MM.1S (cell line): ENCODE data around the gene SNAPC4.

Experiments
- DNase-seq: peaks from one replicate; pipeline ENCODE4 v3.0.0-alpha.2; 2015
- H2AFZ ChIP-seq: fragments of 300-600 bp; sonication (generic); 2 replicates; pipeline ENCODE4 v1.6.0; 2016; ENCODE audit warnings: antibody characterized with exemption, low read length
- H3F3A ChIP-seq: fragments of 300-600 bp; sonication (generic); 2 replicates; pipeline ENCODE4 v1.6.1; 2016; ENCODE audit warnings: mild to moderate bottlenecking, antibody characterized with exemption, low read length, moderate library complexity, mixed read lengths; ENCODE audit not compliant: insufficient read depth
- H3K27ac ChIP-seq: fragments of 300-600 bp; sonication (generic); 2 replicates; pipeline ENCODE4 v1.5.1; 2016; ENCODE audit warnings: mild to moderate bottlenecking, low read length
- H3K27me3 ChIP-seq: fragments of 300-600 bp; sonication (generic); replicated peaks from 2 replicates; pipeline ENCODE4 v1.6.0; 2016; ENCODE audit warnings: low read length; ENCODE audit not compliant: insufficient read depth
- H3K36me3 ChIP-seq: fragments of 300-600 bp; sonication (generic); replicated peaks from 2 replicates; pipeline ENCODE4 v1.6.1; 2016; ENCODE audit warnings: mild to moderate bottlenecking, low read length, mixed read lengths; ENCODE audit not compliant: insufficient read depth
- H3K4me1 ChIP-seq: fragments of 300-600 bp; sonication (generic); 2 replicates; pipeline ENCODE4 v1.6.1; 2016; ENCODE audit warnings: low read length, mixed read lengths
- H3K4me2 ChIP-seq: fragments of 300-600 bp; sonication (generic); 2 replicates; pipeline ENCODE4 v1.6.0; 2016; ENCODE audit warnings: low read depth, low read length
- H3K4me3 ChIP-seq: fragments of 300-600 bp; sonication (generic); 2 replicates; pipeline ENCODE4 v1.5.1; 2016; ENCODE audit warnings: low read length, mixed read lengths
- H3K79me2 ChIP-seq: fragments of 300-600 bp; sonication (generic); 2 replicates; pipeline ENCODE4 v1.6.1; 2016; ENCODE audit warnings: mixed run types, low read length, mixed read lengths
- H3K9ac ChIP-seq: fragments of 300-600 bp; sonication (generic); 2 replicates; pipeline ENCODE4 v1.6.1; 2016; ENCODE audit warnings: low read length, mixed read lengths
- H3K9me2 ChIP-seq: fragments of 300-600 bp; sonication (generic); replicated peaks from 2 replicates; pipeline ENCODE4 v1.6.1; 2016; ENCODE audit warnings: mild to moderate bottlenecking, low read length, mixed read lengths; ENCODE audit not compliant: insufficient read depth
- H3K9me3 ChIP-seq: fragments of 300-600 bp; sonication (generic); replicated peaks from 2 replicates; pipeline ENCODE4 v1.6.1; 2016; ENCODE audit warnings: mild to moderate bottlenecking, low read length, mixed read lengths; ENCODE audit not compliant: insufficient read depth
- H4K20me1 ChIP-seq: fragments of 300-600 bp; sonication (generic); 2 replicates; pipeline ENCODE4 v1.6.1; 2016; ENCODE audit warnings: mild to moderate bottlenecking, low read length, moderate library complexity, mixed read lengths; ENCODE audit not compliant: insufficient read depth
- CTCF ChIP-seq: fragments of 300-600 bp; sonication (generic); IDR thresholded peaks from 2 replicates; pipeline ENCODE4 v1.5.1; 2016; ENCODE audit warnings: antibody characterized with exemption, low read length, mixed read lengths
- EZH2 ChIP-seq: fragments of 300-600 bp; sonication (generic); optimal IDR thresholded peaks from 2 replicates; pipeline ENCODE3; 2017; ENCODE audit warnings: low read depth, mild to moderate bottlenecking, antibody characterized with exemption, low read length, mixed read lengths
- EZH2phosphoT487 ChIP-seq: fragments of 300-600 bp; sonication (generic); IDR thresholded peaks from 2 replicates; pipeline ENCODE4 v1.6.1; 2018; ENCODE audit warnings: antibody characterized with exemption, low read length

Gene SNAPC4

GRCh38 chr9:136378170-136379002 is 21.6 kb downstream of the SNAPC4 start:
- no peaks in the 10 kb centered on the region for H3K4me1 ChIP-seq
- H3K9me2 ChIP-seq = no peaks in the 10 kb centered on the region
- no peaks in the 10 kb centered on the region for H4K20me1 ChIP-seq
- H3F3A ChIP-seq = no peaks in the 10 kb centered on the region
- no peaks in the 10 kb centered on the region for H3K27me3 ChIP-seq
- DNase-seq = no peak
- H3K9me3 ChIP-seq = no peaks in the 10 kb centered on the region
- H3K79me2 ChIP-seq = no peaks in the 10 kb centered on the region
- H3K27ac ChIP-seq = no peak overlapping the region
- TF ChIP-seq CTCF (no peak), EZH2 (no peak), EZH2phosphoT487 (no peak)
- no peaks in the 10 kb centered on the region for H3K36me3 ChIP-seq
- no peak overlapping the region for H3K4me3 ChIP-seq
- H3K4me2 ChIP-seq = no peak overlapping the region
- H3K9ac ChIP-seq = no peak overlapping the region
- no peak overlapping the region for H2AFZ ChIP-seq

- Histone ChIP-seq H3K27me3 (peaks cover 7% of the 10 kb centered on the region; the same call in 1 of the 2 replicates), H3K79me2 (no peaks in the 10 kb centered on the region), H3K4me3 (no peak overlapping the region), H3K4me2 (no peak overlapping the region), H4K20me1 (no peaks in the 10 kb centered on the region), H3K9me3 (no peaks in the 10 kb centered on the region), H3F3A (no peaks in the 10 kb centered on the region), H3K27ac (no peak overlapping the region), H3K9ac (no peak overlapping the region), H3K4me1 (no peaks in the 10 kb centered on the region), H2AFZ (no peak overlapping the region), H3K36me3 (no peaks in the 10 kb centered on the region), H3K9me2 (no peaks in the 10 kb centered on the region)
- no peak for DNase-seq
- no peak for TF ChIP-seq EZH2phosphoT487
- no peak for TF ChIP-seq CTCF
- no peak for TF ChIP-seq EZH2
Measured at GRCh38 chr9:136377341-136378169, 22.4 kb downstream of the SNAPC4 start.

GRCh38 chr9:136376457-136376856 is 23.5 kb downstream of the SNAPC4 start:
- Histone ChIP-seq H3K4me1 (no peaks in the 10 kb centered on the region), H3K36me3 (no peaks in the 10 kb centered on the region), H3K79me2 (no peaks in the 10 kb centered on the region), H2AFZ (no peak overlapping the region), H4K20me1 (no peaks in the 10 kb centered on the region), H3K27me3 (peaks cover 13% of the 10 kb centered on the region; the same call in 1 of the 2 replicates), H3K4me3 (no peak overlapping the region), H3K9me3 (no peaks in the 10 kb centered on the region), H3K27ac (no peak overlapping the region), H3K4me2 (no peak overlapping the region), H3F3A (no peaks in the 10 kb centered on the region), H3K9me2 (no peaks in the 10 kb centered on the region), H3K9ac (no peak overlapping the region)
- TF ChIP-seq EZH2 = no peak
- no peak for TF ChIP-seq CTCF
- no peak for DNase-seq
